MCF 10A (cell line): ENCODE measurements around the gene CACNA1B. TPM values are rescaled to one million over a fixed set of nuclear protein-coding genes. Genes with fewer than 3 reads are reported as not detected.

Experiments
- BruUV-seq: library from RNA; stranded (reverse); fragments of 400-500 nt; replicated peaks from 2 replicates; lab custom pipeline; 2021; lab: Mats Ljungman, UMichigan
- CTCF ChIA-PET: fragments of 300-600 bp; sonication (Branson Sonifier 250); formaldehyde crosslinking; extraction: SDS; loops from one replicate; lab custom pipeline; 2021; ENCODE audit warnings: antibody characterized with exemption, inconsistent platforms; lab: Yijun Ruan, JAX
- POLR2A ChIA-PET: fragments of 300-600, 350-650 bp; sonication (Branson Sonifier 250); formaldehyde crosslinking; extraction: SDS; loops from one replicate; lab custom pipeline; 2020; ENCODE audit warnings: antibody characterized with exemption, inconsistent platforms; lab: Yijun Ruan, JAX
- DNase-seq: peaks from one replicate; pipeline ENCODE4 v3.0.0-alpha.2; 2018; ENCODE audit not compliant: unreplicated experiment
- H3K27ac Mint-ChIP-seq: one replicate; pipeline ENCODE4 v1.8.0; 2022; ENCODE audit warnings: mild to moderate bottlenecking, low read depth, mixed read lengths; ENCODE audit not compliant: unreplicated experiment
- H3K27me3 Mint-ChIP-seq: one replicate; pipeline ENCODE4 v1.8.0; 2022; ENCODE audit warnings: mixed read lengths; ENCODE audit not compliant: insufficient read depth, unreplicated experiment
- H3K36me3 Mint-ChIP-seq: one replicate; pipeline ENCODE4 v1.8.0; 2022; ENCODE audit warnings: mild to moderate bottlenecking, moderate library complexity, mixed read lengths; ENCODE audit not compliant: insufficient read depth, unreplicated experiment
- H3K4me1 Mint-ChIP-seq: one replicate; pipeline ENCODE4 v1.8.0; 2022; ENCODE audit warnings: mixed read lengths; ENCODE audit not compliant: insufficient read depth, unreplicated experiment
- H3K4me3 Mint-ChIP-seq: one replicate; pipeline ENCODE4 v1.8.0; 2022; ENCODE audit warnings: mild to moderate bottlenecking, moderate library complexity, mixed read lengths; ENCODE audit not compliant: unreplicated experiment
- H3K9me3 Mint-ChIP-seq: one replicate; pipeline ENCODE4 v1.8.0; 2022; ENCODE audit warnings: mixed read lengths; ENCODE audit not compliant: unreplicated experiment
- intact Hi-C: fragments of 100-400 bp; cut with micrococcal nuclease; formaldehyde crosslinking; loops from 2 replicates; pipeline ENCODE4 v1.14.1; 2022
- total RNA-seq: library from RNA; stranded (reverse); gene quantifications from 2 replicates; pipeline ENCODE4 v1.2.3, GENCODE V29; 2022
- TF ChIP-seq, protein P1 (sequence below): fragments of 200-600 bp; IDR thresholded peaks from one replicate; pipeline ENCODE4 v1.8.0; 2022; ENCODE audit warnings: antibody characterized with exemption, mild to moderate bottlenecking; ENCODE audit not compliant: unreplicated experiment

Gene CACNA1B
- total RNA-seq, 1 experiment from 2014 or later, result not detected

DNA sequence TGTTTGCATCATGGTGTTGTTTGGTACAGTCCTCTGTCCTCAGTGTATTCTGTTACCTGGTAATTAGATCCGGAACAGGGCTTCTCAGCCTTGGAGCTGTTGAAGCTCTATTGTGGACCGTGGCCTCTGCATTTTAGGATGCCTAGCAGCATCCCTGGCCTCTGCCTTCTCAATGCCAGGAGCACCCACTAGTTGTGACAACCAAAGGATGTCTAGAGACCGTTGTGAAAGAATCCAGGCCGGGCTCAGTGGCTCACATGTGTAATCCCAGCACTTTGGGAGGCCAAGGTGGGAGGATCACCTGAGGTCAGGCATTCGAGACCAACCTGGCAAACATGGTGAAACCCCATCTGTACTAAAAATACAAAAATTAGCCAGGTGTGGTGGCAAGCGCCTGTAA is 159.6 kb downstream of the CACNA1B start:
- DNase-seq, result no peak
- peaks cover 86% of the 10 kb centered on the region for H3K27me3 Mint-ChIP-seq
- no TSS peak for BruUV-seq
- H3K36me3 Mint-ChIP-seq, result no peaks in the 10 kb centered on the region
- intact Hi-C loops, result no loop called here
- H3K9me3 Mint-ChIP-seq, result peaks cover 10% of the 10 kb centered on the region
- TF ChIP-seq, protein P1, sequence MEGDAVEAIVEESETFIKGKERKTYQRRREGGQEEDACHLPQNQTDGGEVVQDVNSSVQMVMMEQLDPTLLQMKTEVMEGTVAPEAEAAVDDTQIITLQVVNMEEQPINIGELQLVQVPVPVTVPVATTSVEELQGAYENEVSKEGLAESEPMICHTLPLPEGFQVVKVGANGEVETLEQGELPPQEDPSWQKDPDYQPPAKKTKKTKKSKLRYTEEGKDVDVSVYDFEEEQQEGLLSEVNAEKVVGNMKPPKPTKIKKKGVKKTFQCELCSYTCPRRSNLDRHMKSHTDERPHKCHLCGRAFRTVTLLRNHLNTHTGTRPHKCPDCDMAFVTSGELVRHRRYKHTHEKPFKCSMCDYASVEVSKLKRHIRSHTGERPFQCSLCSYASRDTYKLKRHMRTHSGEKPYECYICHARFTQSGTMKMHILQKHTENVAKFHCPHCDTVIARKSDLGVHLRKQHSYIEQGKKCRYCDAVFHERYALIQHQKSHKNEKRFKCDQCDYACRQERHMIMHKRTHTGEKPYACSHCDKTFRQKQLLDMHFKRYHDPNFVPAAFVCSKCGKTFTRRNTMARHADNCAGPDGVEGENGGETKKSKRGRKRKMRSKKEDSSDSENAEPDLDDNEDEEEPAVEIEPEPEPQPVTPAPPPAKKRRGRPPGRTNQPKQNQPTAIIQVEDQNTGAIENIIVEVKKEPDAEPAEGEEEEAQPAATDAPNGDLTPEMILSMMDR, result no peak
- ChIA-PET CTCF (no interaction called here), POLR2A (no interaction called here)
- no peak overlapping the region for H3K27ac Mint-ChIP-seq
- H3K4me1 Mint-ChIP-seq, result no peaks in the 10 kb centered on the region
- no peak overlapping the region for H3K4me3 Mint-ChIP-seq

DNA sequence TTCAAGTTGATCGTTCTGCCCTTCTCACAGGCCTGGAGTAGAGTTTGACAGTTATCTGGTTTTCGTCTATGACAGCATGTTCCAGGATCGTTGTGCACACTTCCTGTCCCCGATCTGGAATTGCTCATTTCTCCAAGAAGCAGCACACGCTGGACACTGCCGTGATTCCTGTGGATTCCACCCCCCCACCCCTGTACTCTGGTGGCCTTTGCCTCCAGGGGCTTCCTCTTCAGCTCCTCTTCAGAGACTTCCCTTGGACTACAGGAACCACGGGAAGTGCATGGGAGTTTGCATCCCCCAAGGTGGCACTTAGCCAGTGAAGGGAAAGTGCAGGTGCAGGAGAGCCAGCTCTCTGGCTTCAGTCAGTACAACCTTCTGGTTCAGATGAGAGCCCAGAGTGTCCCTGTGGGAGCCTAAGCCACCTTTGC is 160.7 kb downstream of the CACNA1B start:
- TF ChIP-seq, protein P1, result no peak
- H3K36me3 Mint-ChIP-seq, result no peaks in the 10 kb centered on the region
- ChIA-PET CTCF (no interaction called here), POLR2A (interaction anchor here (0.6 kb wide), 1 partner anchor 36 kb away, joined by 3 read pairs; no protein-coding TSS in a partner anchor)
- no peak overlapping the region for H3K4me3 Mint-ChIP-seq
- peaks cover 75% of the 10 kb centered on the region for H3K27me3 Mint-ChIP-seq
- no peaks in the 10 kb centered on the region for H3K4me1 Mint-ChIP-seq
- H3K9me3 Mint-ChIP-seq, result peaks cover under 1% of the 10 kb centered on the region
- intact Hi-C loops, result no loop called here
- no TSS peak for BruUV-seq
- no peak overlapping the region for H3K27ac Mint-ChIP-seq
- no peak for DNase-seq

DNA sequence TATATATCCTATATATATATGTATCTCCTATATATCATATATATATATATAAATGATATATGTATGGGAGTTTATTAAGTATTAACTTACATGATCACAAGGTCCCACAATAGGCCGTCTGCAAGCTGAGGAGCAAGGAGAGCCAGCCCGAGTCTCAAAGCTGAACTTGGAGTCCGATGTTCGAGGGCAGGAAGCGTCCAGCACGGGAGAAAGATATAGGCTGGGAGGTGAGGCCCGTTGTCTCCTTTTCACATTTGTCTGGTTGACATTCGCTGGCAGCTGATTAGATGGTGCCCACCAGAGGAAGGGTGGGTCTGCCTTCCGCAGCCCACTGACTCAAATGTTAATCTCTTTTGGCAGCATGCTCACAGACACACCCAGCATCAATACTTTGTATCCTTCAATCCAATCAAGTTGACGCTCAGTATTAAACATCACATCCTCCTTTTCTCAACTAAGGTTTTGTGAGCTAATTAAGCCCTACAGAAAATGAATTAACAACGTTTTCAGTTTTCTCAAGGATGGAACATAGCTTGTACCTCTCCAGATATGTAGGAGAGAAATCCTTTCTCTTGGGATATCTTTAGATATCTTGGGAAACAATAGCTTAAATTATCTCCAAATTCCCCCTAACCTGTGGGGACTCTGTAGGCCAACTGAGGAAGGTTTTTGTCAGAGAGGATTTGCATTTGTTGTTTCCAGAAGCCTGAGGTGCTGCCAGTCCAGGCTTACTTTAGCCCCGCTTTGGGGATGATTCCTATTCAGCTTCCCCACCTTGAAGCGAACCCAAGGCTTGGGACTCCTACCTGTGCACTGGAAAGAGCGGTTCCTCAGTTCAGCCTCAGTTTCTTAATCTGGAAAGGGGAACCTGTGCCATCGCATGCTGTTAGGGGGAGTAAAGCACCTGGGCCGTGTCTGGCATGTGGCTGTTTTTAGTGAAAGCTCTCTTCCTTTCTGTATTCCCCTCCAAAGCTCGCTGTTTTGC is 163.2 kb downstream of the CACNA1B start:
- ChIA-PET POLR2A (no interaction called here), CTCF (interaction anchor here (0.5 kb wide), 1 partner anchor 11 kb away, joined by 4 read pairs; no protein-coding TSS in a partner anchor)
- H3K27me3 Mint-ChIP-seq, result peaks cover 73% of the 10 kb centered on the region
- no peaks in the 10 kb centered on the region for H3K9me3 Mint-ChIP-seq
- H3K27ac Mint-ChIP-seq, result no peak overlapping the region
- BruUV-seq, result no TSS peak
- TF ChIP-seq, protein P1, result no peak
- no peaks in the 10 kb centered on the region for H3K4me1 Mint-ChIP-seq
- no peak for DNase-seq
- H3K4me3 Mint-ChIP-seq, result no peak overlapping the region
- H3K36me3 Mint-ChIP-seq, result no peaks in the 10 kb centered on the region
- intact Hi-C loops, result no loop called here

DNA sequence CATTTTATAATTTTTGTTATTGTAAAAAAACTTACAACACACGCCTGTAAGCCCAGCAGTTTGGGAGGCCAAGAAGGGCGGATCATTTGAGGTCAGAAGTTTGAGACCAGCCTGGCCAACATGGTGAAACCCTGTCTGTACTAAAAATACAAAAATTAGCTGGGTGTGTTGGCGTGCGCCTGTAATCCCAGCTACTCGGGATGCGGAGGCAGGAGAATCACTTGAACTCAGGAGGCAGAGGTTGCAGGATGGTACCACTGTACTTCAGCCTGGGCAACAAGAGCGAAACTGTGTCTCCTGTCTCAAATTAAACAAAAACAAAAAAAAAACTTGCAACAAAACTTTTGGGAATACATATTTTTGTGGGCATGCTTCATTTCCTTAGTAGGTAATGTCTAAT is 164.6 kb downstream of the CACNA1B start:
- TF ChIP-seq, protein P1, result no peak
- intact Hi-C loops, result no loop called here
- CTCF ChIA-PET, result no interaction called here
- DNase-seq, result no peak
- no peaks in the 10 kb centered on the region for H3K9me3 Mint-ChIP-seq
- BruUV-seq, result no TSS peak
- POLR2A ChIA-PET, result no interaction called here
- no peaks in the 10 kb centered on the region for H3K36me3 Mint-ChIP-seq
- no peak overlapping the region for H3K27ac Mint-ChIP-seq
- no peaks in the 10 kb centered on the region for H3K4me1 Mint-ChIP-seq
- H3K27me3 Mint-ChIP-seq, result peaks cover 64% of the 10 kb centered on the region
- H3K4me3 Mint-ChIP-seq, result no peak overlapping the region
